ENCODE data around the gene CARMIL3.
"Not testable (repeated sequence)": the region's sequence is repeated elsewhere in the genome, so short reads cannot be mapped to it uniquely, and the experiment has no call there.

CARMIL3 gene, protein sequence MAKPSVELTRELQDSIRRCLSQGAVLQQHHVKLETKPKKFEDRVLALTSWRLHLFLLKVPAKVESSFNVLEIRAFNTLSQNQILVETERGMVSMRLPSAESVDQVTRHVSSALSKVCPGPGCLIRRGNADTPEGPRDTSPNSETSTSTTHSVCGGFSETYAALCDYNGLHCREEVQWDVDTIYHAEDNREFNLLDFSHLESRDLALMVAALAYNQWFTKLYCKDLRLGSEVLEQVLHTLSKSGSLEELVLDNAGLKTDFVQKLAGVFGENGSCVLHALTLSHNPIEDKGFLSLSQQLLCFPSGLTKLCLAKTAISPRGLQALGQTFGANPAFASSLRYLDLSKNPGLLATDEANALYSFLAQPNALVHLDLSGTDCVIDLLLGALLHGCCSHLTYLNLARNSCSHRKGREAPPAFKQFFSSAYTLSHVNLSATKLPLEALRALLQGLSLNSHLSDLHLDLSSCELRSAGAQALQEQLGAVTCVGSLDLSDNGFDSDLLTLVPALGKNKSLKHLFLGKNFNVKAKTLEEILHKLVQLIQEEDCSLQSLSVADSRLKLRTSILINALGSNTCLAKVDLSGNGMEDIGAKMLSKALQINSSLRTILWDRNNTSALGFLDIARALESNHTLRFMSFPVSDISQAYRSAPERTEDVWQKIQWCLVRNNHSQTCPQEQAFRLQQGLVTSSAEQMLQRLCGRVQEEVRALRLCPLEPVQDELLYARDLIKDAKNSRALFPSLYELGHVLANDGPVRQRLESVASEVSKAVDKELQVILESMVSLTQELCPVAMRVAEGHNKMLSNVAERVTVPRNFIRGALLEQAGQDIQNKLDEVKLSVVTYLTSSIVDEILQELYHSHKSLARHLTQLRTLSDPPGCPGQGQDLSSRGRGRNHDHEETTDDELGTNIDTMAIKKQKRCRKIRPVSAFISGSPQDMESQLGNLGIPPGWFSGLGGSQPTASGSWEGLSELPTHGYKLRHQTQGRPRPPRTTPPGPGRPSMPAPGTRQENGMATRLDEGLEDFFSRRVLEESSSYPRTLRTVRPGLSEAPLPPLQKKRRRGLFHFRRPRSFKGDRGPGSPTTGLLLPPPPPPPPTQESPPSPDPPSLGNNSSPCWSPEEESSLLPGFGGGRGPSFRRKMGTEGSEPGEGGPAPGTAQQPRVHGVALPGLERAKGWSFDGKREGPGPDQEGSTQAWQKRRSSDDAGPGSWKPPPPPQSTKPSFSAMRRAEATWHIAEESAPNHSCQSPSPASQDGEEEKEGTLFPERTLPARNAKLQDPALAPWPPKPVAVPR (N-terminal part only)

DNA sequence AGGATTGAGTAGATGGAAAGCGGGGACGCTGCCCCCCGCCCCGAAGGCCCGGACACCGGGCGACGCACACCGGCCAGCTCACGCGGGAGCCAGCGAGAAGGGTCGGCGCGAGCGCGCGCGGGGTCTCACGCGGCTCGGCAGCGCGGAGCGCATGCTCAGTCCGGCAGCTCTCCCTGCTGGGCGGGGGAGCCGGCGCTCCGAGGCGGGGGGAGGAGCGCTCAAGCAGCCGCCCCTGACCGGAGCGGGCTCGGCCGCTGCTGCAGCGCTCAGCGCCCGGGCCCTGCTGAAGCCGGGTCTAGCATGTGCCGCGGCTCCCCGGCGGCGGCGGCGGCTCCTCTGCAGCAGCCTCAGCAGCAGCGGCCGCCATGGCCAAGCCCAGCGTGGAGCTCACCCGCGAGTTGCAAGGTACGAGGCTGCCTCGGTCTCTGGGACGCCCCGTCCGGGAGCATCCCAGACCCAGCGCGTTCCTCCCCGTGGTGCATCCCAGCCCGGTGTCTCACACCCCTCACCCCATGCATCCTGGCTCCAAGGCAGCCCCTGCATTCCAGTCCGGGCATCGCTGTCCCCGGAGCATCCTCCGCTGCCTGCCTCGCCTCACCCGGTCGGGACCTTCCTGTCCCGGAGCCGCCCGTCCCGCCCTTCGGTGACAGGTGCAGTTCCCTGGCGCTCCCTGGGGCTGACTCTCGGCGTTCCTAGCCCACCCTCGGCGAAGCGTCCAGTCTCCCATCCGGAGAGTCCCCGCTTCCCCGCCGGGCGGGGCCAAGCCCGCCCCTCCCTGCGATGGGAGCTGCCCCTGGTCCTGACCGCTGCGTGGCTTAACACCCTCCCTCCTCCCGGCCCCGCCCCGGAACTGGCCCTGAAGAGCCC, at the start of gene CARMIL3:
CARMIL3 (plus strand) TSS at position 221 of the 867 bp plus-strand sequence; CDS start at position 366, 145 bp downstream.
- peak; percentile 60 for DNase-seq

DNA sequence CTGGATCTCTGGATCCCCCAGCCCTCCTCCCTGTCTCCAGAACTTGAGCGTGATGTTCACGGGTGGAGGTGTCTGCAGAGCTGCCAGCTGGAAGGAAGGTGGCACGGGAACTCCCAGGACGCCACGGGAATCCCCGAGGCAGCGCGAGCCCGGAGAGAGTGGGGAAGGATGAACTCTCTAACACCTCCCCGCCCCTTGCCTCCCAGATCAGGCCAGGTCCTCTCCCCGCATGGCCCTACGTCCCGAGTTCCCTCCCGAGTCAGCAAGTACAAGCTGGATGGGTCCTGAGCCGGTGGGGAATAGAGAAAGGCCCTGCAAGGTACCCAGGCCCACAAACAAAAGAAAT, 45.4 kb upstream of the CARMIL3 start:
- DNase-seq: not testable (repeated sequence)

DNA sequence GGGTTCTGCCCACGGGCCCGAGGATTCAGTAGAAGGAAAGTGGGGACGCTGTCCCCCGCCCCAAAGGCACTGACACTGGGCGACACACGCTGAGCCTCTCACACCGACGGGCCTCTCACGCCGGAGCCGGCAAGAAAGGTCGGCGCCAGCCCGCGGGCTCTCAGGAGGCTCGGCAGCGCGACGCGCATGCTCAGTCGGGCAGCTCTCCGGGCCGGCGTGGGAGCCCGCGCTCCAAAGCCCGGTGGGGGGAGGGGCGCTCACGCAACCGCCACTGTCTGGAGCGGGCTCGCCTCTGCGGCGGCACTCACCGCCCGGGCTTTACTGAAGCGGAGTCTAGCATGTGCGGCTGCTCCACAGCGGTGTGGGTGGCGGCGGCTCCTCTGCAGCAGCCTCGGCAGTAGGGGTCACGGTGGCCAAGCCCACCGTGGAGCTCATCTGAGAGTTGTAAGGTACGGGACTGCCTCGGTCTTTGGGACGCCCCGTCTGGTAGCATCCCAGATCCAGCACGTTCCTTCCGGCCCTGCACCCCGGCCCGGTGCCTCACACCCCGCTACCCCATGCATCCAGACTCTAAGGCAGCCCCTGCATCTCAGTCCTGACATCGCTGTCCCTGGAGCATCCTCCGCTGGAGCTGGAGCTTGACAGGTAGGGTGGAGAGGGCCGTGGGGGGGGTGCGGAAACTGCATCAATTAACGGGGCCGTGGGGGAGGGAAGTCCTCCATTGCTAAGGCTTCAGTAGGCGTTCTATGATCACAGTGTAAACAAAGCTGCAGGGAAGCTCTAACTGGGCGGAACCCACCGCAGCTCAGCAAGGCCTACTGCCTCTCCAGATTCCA, 44.8 kb upstream of the CARMIL3 start:
- not testable (repeated sequence) for DNase-seq

DNA sequence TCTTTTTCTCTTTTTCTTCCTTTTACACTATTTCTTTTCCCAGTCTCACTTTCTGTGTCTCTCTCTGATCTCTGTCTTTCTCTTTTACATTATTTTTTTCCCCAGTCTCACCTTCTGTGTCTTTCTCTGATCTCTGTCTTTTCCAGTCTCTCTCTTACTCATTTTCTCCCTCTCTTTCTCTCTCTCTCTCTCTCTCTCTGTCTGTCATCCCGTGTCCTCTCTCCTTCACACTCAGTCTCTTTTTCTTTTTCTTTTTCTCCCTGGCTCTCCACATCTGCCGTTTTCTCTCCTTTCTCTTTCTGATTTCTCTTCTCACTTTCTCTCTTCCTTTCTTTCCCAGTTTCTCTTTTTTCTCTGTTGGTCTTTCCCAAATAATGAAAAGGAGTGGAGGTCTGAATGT, 40.8 kb upstream of the CARMIL3 start:
- no peak for DNase-seq

DNA sequence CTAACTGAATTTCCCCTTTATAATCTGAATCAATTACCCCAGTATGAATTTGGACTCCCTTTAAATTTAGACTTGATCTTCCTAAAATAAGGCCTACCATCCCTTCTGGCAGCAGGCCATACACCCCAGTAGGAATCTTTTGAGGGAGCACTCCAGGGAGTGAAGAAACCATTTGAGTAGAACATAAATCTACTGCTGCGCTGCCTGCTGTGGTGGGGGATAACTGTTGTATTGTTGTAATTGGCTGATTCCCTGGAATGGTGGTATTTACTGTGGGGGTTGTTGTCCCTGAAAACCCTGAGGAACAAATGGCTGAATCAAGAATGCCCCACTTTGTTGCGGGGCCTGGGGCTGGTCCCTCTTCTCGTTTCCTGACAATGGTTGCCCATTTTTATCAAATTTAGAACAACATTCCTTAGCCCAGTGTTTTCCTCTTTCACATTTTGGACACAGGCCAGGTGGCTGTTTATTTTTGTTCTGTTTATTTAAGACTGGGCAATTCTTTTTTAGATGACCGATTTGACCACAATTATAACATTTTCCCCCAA, 39.0 kb upstream of the CARMIL3 start:
- DNase-seq: not testable (repeated sequence)

DNA sequence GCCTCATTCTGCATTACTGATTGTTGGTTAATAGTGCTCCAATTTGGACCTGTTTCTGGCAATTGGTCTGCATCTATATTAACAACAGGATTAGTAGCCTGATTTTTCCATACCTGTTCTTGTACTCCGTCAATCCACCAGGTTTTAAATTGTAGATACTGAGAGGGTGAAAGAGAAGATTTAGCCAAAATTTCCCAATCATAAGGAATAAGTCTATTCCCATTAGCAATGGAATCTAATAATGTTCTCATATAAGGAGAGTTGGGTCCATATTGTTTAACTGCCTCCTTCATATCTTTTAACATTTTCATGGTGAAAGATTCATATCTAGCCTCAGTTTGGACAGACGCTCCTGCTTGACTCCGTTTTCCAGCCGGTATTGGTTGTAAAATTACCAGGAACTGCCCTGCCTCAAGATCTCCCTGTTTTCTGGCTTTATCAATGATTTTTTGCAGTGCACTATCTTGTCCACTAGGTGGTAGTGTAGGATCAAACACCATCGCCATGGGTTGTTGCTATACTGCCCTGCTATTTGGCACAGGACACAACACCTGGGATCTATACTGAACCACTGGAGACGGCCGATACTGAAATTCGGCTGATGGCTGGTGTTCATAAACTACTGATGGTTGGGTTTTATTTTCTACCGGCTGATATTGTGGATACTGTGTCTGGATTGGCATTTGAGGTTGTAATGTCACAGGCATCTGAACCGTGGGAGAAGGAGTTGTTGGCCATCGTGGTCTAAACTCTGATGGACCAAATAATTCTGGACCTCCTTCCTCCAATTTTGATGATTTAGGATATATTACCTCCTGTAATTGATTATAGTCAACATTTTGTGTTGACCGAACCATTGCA, 37.9 kb upstream of the CARMIL3 start:
- DNase-seq: peak; percentile 88

DNA sequence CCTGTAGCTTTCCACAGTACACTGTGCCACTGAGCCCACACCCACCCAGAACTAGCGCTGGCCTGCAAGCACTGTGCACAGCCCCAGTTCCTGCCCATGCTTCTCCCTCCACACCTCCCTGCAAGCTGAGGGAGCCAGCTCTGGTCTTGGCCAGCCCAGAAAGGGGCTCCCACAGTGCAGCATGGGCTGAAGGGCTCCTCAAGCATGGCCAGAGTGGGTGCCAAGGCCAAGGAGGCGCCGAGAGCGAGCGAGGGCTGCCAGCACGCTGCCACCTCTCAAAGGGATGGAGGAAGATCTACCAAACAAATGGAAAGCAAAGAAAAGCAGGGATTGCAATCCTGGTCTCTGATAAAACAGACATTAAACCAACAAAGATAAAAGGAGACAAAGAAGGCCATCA, 36.1 kb upstream of the CARMIL3 start:
- not testable (repeated sequence) for DNase-seq

DNA sequence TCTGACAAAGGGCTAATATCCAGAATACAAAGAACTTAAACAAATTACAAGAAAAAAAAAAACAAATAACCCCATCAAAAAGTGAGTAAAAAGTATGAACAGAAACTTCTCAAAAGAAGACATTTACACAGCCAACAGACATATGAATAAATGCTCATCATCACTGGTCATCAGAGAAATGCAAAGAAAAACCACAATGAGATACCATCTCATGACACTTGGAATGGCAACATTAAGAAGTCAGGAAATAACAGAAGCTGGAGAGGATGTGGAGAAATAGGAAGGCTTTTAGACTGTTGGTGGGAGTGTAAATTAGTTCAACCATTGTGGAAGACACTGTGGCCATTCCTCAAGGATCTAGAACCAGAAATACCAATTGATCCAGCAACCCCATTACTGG, 32.8 kb upstream of the CARMIL3 start:
- not testable (repeated sequence) for DNase-seq

DNA sequence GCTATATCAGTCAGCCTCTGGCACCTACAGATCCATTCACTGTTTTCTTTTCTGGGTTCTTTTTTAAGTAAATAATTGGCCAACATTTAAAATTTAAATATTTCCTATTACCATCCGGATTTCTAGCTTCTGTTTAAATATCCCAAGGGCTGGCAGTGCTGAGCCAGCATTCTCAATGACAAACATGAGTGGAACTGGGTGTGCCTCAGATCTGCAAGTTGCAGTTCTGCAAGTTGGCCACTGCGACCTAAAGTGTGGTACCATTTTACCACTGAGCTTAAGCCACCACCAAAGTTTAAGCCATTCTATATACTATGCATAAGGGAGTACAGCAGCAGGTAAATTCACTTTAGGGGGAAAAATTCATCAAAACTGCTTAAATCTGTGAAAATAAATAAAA, 31.9 kb upstream of the CARMIL3 start:
- not testable (repeated sequence) for DNase-seq

DNA sequence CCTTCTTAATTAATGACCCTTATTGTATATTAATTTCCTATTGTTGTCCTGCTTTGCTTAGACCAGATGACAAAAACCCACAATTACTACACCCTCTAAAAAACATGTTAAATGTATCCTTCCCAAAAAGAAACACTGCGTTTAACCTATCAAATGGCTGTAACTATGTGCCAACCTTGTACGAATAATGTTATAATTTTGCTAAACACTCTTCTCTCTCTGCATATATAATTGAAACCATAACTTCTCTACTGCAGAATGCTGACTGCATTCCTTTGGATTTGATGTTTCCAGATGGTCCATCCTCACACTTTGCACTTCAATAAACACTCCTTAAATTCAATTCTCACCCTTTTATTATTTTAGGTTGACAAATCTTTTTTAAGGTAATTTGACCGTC, 31.3 kb upstream of the CARMIL3 start:
- not testable (repeated sequence) for DNase-seq

DNA sequence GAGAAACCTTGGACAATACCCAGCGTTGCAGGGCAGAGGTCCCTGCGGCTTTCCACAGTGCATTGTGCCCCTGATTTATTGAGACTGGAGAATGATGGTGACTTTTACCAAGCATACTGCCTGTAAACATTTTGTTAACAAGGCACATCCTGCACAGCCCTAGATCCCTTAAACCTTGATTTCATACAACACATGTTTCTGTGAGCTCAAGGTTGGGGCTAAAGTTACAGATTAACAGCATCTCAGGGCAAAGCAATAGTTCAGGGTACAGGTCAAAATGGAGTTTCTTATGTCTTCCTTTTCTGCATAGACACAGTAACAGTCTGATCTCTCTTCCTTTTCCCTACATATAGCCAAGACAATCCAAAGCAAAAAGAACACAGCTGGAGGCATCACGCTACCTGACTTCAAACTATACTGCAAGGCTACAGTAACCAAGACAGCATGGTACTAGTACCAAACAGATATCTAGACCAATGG, 26.8 kb upstream of the CARMIL3 start:
- not testable (repeated sequence) for DNase-seq

DNA sequence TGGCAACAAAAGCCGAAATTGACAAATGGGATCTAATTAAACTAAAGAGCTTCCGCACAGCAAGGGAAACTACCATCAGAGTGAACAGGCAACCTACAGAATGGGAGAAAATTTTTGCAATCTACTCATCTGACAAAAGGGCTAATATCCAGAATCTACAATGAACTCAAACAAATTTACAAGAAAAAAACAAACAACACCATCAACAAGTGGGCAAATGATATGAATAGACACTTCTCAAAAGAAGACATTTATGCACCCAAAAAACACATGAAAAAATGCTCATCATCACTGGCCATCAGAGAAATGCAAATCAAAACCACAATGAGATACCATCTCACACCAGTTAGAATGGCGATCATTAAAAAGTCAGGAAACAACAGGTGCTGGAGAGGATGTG, 22.1 kb upstream of the CARMIL3 start:
- DNase-seq: not testable (repeated sequence)

DNA sequence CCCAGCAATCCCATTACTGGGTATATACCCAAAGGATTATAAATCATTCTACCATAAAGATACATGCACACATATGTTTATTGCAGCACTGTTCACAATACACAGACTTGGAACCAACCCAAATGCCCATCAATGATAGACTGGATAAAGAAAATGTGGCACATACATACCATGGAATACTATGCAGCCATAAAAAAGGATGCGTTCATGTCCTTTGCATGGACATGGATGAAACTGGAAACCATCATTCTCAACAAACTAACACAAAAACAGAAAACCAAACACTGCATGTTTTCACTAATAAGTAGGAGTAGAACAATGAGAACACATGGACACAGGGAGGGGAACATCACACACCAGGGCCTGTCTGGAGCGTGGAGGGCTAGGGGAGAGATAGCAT, 20.5 kb upstream of the CARMIL3 start:
- not testable (repeated sequence) for DNase-seq

DNA sequence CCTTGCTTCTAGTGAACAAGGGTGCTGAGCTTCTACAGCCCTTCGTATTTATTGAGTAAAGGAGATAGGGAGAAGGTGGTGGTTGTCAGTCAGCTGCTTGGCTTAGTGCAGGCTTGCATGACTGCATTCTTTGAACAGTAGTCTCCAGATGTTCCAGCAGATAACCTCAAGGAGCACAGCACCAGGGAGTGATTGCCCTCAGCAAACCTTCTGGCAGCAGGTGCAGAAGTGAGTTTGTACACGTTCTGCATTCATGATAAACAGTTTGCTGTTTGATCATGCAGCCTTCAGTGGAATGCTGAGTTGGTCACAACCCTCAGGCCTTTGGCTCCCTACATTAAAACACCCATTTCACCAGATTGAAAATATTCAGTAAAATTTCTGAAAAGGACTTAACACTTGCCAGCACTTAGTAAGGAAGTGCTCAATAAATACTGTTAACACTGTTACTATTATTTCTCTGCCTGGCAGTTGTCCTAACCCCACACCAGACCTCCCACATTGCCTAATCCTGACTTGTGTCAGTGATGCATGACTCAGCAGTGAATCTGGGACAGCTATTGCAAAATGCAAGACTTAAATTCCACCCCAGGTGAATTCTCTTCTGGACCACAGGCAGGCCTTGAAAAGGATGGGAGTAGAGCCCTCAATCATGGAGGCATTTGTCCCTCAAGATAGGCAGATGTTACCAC, 18.9 kb upstream of the CARMIL3 start:
- DNase-seq: no peak

DNA sequence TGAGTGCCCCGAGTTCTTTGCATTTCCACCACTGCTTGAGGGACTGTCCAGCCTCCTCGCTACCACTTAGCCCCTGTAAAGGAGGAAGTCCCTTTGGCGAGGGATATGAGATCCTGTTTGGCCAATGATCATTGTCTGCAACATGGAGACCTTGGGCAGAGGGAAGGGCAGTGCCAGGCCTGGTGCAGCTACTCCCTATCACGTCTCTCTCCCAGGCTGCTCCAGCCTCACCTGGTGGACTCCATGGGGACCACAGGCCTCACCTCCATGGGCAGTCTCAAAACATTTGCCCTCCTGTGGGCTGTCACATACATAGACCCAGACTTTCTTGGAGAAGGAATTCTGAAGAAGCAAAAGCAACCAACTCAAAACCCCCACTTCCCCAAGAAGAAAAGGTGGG, 16.0 kb upstream of the CARMIL3 start:
- not testable (repeated sequence) for DNase-seq

DNA sequence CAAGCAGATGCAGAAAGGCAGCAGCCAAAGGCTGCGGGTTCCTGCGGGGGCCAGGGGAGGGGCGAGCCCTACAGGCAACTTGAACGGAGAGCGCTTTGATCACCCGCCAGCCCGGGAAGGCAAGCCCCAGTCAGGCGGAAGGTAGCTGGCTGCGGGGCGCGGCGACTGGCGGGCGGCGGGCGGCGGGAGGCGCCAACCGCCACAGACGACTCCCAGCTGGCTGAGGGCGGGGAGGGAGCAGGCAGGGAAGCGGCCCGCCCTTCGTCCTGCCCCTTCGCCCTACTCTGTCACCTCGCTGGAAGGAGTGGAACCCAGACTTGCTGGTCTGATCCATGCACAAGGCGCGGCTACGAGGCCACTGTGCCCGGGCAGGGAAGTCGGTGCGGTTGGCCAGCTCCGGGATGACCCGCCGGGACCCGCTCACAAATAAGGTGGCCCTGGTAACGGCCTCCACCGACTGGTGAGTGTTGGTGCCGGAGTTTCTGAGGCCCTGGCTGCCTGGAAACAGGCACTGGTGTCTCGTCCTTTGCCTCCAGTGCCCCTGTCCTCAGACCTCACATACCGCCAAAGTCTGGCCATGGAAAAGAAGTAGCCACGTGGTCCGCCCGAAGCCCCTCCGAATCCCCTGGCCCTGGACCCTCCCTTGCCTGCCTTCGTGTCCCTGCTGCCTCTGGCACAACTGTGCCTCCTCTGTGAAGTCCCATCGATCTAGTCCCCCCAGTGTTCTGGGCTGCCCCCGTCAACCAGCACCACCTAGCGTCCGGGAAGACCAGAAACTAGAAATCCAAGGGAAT, 15.4 kb upstream of the CARMIL3 start:
- DNase-seq: peak; percentile 84

DNA sequence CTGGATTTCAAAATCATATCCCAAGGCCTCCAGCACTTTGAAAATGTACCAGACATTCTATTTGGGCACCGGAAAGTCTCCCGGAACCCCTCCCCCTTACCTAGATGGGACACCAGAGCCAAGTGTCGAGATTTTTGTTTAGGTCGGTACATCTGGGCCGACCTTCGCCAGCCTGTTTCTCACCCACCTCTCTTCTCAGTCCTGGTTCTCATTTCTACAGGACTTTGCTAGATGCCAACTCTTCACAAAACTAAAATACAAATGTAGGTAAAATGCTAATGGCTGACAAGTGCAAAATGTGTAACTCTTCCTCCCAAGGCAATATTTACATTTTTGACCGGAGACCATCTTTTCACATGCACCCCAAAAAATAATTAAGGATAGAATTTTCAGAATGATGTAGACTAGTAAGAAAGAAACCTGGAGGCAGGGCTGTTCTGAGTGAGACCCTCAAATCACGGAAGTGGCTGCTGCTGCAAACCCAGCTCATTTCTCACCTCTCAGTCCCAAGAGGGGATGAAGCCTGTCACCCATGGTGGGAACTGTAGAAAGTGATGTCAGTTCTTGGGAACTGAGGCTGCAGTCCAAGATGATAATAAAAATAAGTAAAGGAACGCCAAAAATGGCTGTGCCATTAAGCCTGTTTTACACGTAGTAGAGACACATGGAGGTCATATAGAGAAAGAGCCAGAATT, 14.7 kb upstream of the CARMIL3 start:
- not testable (repeated sequence) for DNase-seq
